ENCODE measurements around the gene ALAD. TPM values are rescaled to one million over a fixed set of nuclear protein-coding genes. Genes with fewer than 3 reads are reported as not detected.
A peak's percentile ranks its signal among the peaks of the same experiment; 100 is the strongest.

The ALAD gene
- total and polyA plus RNA-seq, 9 of the 15 experiments (the other 6 are each of a cell fraction or from before 2014, with no cell fraction given): 1.3 to 12.7 (median 6.8) TPM

DNA sequence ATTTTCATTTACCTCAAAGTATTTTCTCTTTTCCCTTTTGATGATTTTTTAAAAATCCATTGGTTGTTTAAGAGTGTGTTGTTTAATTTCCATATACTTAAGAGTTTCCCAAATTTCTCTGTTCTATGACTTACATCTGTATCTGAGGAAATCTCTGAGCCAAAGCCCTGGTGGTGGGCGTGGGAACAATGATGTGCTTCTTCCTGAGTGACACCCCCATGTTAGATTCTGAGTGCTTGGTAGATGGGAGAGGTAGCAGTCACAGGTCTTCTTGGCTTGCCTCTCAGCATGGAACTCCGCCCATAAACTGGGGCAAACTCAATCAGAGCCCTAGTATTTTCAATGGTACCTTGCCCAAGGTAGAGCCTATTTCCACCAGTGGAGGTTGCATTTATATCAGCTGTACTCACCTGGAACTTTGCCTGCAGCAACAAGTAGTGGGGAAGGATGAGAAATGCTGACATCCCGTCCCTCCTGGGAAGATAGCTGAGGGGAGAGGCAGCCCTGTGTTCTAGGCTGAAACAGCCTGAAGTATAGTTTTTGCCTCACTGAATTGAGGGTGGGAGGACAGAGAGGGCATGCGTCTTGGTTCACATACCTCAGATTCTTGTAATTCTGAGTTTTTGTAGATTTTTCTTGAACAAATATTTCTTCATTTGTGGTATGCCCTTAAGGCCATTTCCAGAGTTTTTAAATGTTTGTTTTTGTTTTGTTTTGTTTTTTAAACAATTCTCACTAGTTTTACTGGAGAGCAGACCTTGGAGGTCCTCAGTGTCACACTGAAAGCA is 35.8 kb upstream of the ALAD start:
- H3K27ac ChIP-seq (ENCODE audit: extremely low read depth, low read depth, low read length): no peak overlapping the region
- H2AFZ ChIP-seq (ENCODE audit: low read depth, low read length): no peak overlapping the region
- no peaks in the 10 kb centered on the region; a peak in 1 of 5 replicates for H3K4me1 ChIP-seq (replicated peaks in 1 of 2; ENCODE audit: control insufficient read depth in 2 of 2, insufficient read depth in 2 of 2, low read length in 2 of 2)
- intact Hi-C loops (cut with micrococcal nuclease): no loop called here
- FAIRE-seq (no peak), ATAC-seq (no peak), DNase-seq (ENCODE audit: extremely low read depth in 1 of 4, low spot score in 3 of 4) (peak in 2 of 4 experiments; percentile 16 to 19)
- H3K9me3 ChIP-seq (replicated peaks; ENCODE audit: control insufficient read depth, insufficient read depth, low read depth, low read length): no peaks in the 10 kb centered on the region
- in situ Hi-C loops (cut with MboI): no loop called here
- H3K9ac ChIP-seq (ENCODE audit: insufficient read depth in 1 of 2, low read depth in 2 of 2, low read length in 2 of 2): no peak overlapping the region
- no TSS peak for BruUV-seq (replicated peaks)
- H3K27me3 ChIP-seq (ENCODE audit: control insufficient read depth in 2 of 2, insufficient read depth in 2 of 2, low read length in 2 of 2): peaks cover 0 to 9% of the 10 kb centered on the region in 2 experiments; a peak in 1 of 5 replicates
- no peaks in the 10 kb centered on the region for H3K79me2 ChIP-seq (ENCODE audit: control insufficient read depth, insufficient read depth, low read length)
- H3K36me3 ChIP-seq (ENCODE audit: control insufficient read depth, insufficient read depth, low read length): no peaks in the 10 kb centered on the region
- POLR2A ChIA-PET: no interaction called here
- no peak overlapping the region for H3K4me2 ChIP-seq (ENCODE audit: insufficient read depth, low read length)
- CTCF ChIA-PET (ENCODE audit: low intra/inter-chr PET ratio): no interaction called here
- H3K4me3 ChIP-seq: no peak overlapping the region
- 7% methylated on average over 4 of the region's 4 CpGs for WGBS (ENCODE audit: insufficient coverage, low coverage, missing lambda C conversion rate)
- H3K9me1 ChIP-seq (ENCODE audit: control insufficient read depth, insufficient read depth, low read length): no peaks in the 10 kb centered on the region
- H4K20me1 ChIP-seq (replicated peaks; ENCODE audit: control insufficient read depth, insufficient read depth, low read length): no peaks in the 10 kb centered on the region
- TF ChIP-seq POLR2AphosphoS2 (IDR thresholded peaks at IDR 0.05; ENCODE audit: low read length): no peak
- no peak for TF ChIP-seq DIDO1 (tag; IDR thresholded peaks at IDR 0.05; ENCODE audit: low read depth)
- TF ChIP-seq, protein P1, sequence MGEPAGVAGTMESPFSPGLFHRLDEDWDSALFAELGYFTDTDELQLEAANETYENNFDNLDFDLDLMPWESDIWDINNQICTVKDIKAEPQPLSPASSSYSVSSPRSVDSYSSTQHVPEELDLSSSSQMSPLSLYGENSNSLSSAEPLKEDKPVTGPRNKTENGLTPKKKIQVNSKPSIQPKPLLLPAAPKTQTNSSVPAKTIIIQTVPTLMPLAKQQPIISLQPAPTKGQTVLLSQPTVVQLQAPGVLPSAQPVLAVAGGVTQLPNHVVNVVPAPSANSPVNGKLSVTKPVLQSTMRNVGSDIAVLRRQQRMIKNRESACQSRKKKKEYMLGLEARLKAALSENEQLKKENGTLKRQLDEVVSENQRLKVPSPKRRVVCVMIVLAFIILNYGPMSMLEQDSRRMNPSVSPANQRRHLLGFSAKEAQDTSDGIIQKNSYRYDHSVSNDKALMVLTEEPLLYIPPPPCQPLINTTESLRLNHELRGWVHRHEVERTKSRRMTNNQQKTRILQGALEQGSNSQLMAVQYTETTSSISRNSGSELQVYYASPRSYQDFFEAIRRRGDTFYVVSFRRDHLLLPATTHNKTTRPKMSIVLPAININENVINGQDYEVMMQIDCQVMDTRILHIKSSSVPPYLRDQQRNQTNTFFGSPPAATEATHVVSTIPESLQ (CRISPR knock-in tag; IDR thresholded peaks at IDR 0.05): no peak
- TF ChIP-seq NFYB (IDR thresholded peaks at IDR 0.05; ENCODE audit: extremely low read depth, insufficient read length): no peak
- TF ChIP-seq ZNF143 (CRISPR knock-in tag; IDR thresholded peaks at IDR 0.05): no peak
- no peak for TF ChIP-seq GATAD2B (IDR thresholded peaks at IDR 0.05; ENCODE audit: borderline replicate concordance)
- no peak for TF ChIP-seq TAF1 (IDR thresholded peaks at IDR 0.05; ENCODE audit: control insufficient read depth, extremely low read depth, insufficient read depth, low read length, severe bottlenecking)
- no peak for TF ChIP-seq ZNF436 (CRISPR knock-in tag; IDR thresholded peaks at IDR 0.05)
- no peak for TF ChIP-seq BRD9 (IDR thresholded peaks at IDR 0.05; ENCODE audit: low read depth, partially characterized antibody)
- TF ChIP-seq, protein P2, sequence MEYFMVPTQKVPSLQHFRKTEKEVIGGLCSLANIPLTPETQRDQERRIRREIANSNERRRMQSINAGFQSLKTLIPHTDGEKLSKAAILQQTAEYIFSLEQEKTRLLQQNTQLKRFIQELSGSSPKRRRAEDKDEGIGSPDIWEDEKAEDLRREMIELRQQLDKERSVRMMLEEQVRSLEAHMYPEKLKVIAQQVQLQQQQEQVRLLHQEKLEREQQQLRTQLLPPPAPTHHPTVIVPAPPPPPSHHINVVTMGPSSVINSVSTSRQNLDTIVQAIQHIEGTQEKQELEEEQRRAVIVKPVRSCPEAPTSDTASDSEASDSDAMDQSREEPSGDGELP (CRISPR knock-in tag; IDR thresholded peaks at IDR 0.05; ENCODE audit: borderline replicate concordance): no peak
- no peak for TF ChIP-seq POLR2G (IDR thresholded peaks at IDR 0.05; ENCODE audit: low read depth, low read length)
- TF ChIP-seq, protein P3, sequence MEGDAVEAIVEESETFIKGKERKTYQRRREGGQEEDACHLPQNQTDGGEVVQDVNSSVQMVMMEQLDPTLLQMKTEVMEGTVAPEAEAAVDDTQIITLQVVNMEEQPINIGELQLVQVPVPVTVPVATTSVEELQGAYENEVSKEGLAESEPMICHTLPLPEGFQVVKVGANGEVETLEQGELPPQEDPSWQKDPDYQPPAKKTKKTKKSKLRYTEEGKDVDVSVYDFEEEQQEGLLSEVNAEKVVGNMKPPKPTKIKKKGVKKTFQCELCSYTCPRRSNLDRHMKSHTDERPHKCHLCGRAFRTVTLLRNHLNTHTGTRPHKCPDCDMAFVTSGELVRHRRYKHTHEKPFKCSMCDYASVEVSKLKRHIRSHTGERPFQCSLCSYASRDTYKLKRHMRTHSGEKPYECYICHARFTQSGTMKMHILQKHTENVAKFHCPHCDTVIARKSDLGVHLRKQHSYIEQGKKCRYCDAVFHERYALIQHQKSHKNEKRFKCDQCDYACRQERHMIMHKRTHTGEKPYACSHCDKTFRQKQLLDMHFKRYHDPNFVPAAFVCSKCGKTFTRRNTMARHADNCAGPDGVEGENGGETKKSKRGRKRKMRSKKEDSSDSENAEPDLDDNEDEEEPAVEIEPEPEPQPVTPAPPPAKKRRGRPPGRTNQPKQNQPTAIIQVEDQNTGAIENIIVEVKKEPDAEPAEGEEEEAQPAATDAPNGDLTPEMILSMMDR (IDR thresholded peaks at IDR 0.05 in 2 of 3, conservative IDR thresholded peaks at IDR 0.05 in 1 of 3; ENCODE audit: insufficient read depth in 2 of 3, low read depth in 1 of 3, low read length in 3 of 3): no peak
- TF ChIP-seq NONO (IDR thresholded peaks at IDR 0.05; ENCODE audit: low read depth in 2 of 2, low read length in 1 of 2): no peak
- no peak for TF ChIP-seq CBX8 (IDR thresholded peaks at IDR 0.05; ENCODE audit: borderline replicate concordance, extremely low read depth, low read depth, low read length, poor library complexity, severe bottlenecking)
